GM21737 (cell line): ENCODE results near the gene OPN4.

Experiments
- ATAC-seq: cut with Tn5 transposase; IDR thresholded peaks from one replicate; pipeline ENCODE4 v1.9.1; 2021; ENCODE audit warnings: mild to moderate bottlenecking, moderate library complexity; ENCODE audit not compliant: unreplicated experiment

OPN4 gene

DNA sequence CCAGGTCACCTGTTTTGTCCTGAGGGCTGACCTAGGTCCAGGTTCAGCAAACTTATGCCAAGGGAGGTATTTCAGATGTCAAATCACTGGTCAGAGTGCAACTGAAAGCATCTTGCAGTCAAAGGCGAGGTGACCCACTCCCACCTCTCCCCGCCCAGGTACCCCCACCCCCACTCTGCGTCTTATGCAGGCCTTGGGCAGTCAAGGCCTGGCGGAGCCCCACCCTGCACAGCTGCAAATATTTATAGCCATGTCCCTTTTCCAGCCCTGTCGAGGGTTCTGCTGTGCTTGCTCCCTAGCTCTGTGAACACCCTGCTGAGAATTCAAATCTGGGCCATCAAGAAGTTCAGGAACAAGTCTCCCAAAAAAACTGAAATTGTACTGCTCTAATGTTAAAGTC, 61.5 kb downstream of the OPN4 start:
- ATAC-seq: no peak
